T-helper 22 cell (primary cell): ENCODE results near the gene SLF2.
"Not testable (repeated sequence)": the region's sequence is repeated elsewhere in the genome, so short reads cannot be mapped to it uniquely, and the experiment has no call there.

Experiments
- DNase-seq: peaks from one replicate; pipeline ENCODE4 v3.0.0-alpha.2; 2020; ENCODE audit warnings: low read depth

SLF2 gene

DNA sequence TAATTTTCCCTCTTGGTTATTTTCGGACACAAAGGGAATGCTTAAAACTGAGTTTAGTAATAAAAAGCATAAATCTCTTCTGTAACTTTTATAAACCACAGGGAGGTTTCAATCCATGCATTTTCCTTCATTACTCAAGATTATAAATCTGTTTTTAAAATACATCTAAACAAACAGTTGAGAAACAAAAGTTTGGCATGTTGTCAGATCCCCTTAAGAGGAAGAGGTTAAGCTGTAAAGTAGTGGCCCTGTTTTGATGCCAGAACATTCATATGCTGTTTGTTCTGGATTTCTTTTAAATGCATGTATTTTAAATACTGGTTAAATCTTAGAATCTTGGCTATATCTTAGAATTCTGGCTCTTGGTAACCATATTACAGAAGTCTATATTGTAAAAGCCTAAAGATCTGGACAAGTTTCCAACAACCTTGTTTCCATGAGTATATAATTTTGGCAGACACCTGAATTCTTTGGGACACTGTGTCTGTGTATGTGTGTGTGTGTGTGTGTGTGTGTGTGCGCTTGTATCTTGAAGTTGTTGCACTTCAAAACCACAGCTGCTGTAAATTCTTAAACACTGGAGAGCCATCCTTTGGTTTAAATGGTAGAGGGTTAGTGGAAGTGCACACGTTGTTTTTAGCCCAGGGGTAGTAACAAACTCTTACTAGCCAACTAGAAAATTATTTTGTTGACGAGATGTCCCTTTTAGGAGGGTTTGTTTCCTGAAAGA lies 49.8 kb downstream of the SLF2 start:
- DNase-seq, result no peak

DNA sequence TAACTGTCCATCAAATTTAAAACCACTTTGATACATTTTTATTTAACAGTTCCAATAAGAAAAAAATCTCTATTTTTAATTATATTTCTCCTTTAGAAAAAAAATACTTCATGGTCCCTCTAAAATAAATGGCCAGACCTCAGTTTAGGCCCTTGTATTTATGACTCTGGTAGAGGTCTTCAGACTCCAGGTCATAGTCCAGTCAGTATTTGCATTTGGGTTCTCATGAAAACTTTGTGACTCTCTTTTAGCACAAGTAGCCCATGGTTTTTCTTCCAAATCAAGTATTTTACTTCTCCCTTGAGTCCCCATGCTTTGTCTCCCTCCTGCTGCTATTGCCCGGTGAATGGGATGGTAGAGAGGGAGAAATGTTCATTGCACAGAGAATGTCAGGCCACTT lies 51.1 kb downstream of the SLF2 start:
- DNase-seq, result no peak

GRCh38 chr10:100965820-100966219 lies 53.1 kb downstream of the SLF2 start:
- no peak for DNase-seq

GRCh38 chr10:100966887-100967286 lies 54.1 kb downstream of the SLF2 start:
- DNase-seq, result no peak

DNA sequence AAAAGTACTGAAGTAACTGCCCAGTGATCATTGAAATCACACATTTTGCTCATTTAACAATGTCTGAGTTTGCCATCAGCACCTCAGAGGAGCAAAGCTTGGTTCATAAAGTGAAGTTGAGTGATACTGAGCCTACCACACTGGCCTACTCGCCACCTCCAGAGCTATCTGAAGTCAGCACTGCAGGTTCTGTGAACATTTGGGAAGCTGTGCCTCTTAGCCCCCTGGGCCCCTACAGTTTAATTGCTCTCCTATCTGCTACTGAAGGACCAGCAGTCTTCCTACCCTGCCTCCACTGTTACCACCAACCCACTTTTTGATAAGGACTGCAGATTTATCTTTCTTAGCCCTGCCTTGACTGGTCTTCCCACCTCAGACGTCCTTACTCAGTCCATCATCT lies 54.6 kb downstream of the SLF2 start:
- DNase-seq, result no peak

GRCh38 chr10:100968062-100968736 lies 55.4 kb downstream of the SLF2 start:
- no peak for DNase-seq

DNA sequence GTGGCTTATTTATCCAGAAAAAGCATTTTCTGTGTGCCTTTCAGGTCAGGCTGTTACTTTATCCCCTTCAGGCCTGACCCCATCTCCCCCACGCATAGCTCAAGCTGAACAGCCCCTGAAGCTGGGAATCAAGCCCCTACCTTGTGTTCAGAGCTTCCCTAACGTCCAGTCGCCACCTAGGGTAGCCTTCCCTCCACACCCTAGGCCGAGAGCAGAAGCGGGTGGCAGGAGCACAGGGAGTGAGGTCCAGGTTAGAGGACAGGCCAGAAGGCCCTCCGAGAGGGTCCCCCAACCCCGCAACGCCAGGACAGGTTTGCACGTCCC lies 56.1 kb downstream of the SLF2 start:
- no peak for DNase-seq

- no peak for DNase-seq
Observed at GRCh38 chr10:100969187-100970075, 56.7 kb downstream of the SLF2 start, which contains the start of gene SEMA4G. Gene SEMA4G (plus strand): TSS chr10:100969504. CDS start chr10:100972913, 3,409 bp downstream.

GRCh38 chr10:100970076-100970913 lies 57.5 kb downstream of the SLF2 start:
- peak; percentile 12 for DNase-seq

DNA sequence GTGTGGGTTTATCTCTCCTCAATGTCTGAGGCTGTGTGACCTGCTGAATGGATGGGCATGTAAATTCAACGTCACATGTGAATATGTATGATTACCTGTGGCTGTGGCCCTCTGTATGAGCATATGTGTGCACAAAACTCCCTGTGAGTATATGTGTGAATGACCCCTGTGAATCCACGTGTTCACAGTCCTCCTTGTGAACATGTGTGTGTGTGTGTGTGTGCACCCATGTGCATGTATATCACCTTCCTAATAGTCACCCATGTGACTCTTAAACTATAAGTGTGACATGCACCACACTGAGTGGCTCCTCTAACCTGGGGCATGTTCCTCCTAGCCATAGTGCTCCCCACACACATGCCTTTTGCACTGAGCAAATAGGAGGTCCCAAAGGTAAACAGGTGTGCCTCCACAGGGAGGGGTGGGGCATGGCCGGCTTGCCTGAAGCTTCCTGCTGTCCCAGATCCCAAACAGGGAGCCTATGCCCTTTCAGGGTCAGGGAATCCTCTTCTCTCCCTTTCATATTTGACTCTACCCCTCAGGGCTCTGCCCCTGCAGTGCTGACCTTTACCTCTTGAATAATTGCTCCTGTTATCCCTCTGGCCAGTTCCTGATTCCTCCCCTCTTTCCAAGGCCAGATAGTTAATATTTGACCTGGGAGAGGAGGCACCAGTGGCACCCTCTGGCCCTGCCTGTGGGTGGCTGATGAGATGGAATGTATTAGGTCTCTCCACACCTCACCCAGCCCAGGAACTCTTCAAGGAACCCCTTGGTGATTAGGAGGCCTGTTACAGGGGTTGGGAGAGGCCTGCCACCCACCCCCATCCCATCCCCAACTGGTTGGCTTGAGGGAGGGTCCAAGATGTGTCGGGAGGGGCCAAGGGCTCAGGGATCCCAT lies 58.4 kb downstream of the SLF2 start:
- no peak for DNase-seq

DNA sequence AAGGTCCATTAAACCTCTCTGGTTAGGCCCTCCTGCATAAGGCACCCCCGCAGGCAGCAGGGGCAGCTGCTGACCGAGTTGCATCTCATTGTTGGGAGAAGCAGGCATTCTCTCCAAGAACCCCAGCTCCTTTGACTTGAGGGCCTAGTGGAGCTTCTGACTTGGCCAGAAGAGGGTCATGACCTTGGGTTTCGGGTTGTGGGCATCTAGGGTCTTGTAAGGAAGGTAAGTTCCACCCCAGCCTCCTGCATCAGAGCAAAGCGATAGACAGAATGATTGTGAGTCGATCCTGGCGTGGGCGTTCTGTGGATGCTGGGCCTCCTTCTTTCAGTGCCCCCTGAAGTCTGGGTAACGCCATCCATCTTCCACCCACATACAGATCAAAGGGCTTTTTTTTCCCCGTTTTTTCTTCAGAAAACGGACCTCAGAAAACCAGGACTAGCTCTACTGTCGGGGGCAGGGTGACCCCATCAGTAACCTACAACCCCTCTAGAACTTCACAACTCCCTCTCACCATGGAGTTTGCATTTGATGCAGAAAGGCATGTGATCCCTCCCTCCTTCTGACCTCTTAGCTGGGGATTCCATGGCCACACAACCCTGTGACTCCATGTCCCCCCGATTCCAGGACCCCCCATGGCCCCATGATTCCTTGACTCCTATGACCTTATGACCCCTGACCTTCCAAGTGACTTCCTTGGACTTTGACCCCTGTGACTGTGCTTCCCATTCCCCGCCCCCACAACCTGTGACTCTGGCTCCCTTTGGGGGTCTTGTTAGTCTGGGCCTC lies 59.5 kb downstream of the SLF2 start:
- no peak for DNase-seq

DNA sequence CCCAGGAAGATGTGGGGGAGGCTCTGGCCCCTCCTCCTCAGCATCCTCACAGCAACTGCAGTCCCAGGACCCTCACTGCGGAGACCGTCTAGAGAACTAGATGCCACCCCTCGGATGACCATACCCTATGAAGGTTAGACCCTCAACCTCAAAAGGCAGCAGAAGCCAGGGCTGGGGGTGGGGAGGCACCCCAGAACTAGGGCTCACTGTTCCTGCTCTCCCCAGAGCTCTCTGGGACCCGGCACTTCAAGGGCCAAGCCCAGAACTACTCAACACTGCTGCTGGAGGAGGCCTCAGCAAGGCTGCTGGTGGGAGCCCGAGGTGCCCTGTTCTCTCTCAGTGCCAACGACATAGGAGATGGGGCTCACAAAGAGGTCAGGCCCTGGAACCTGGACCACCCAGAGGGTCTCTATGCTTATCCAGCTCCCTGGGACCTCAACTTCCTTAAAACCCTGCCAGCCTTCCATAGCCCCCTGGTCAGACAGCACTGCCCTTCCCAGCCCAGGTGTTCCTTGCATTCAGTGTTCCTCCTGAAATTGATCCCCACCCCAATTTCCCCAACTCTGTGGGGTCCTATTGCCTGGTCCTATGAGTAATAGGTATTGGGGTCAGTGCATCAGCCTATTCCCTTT lies 60.3 kb downstream of the SLF2 start:
- DNase-seq, result no peak

DNA sequence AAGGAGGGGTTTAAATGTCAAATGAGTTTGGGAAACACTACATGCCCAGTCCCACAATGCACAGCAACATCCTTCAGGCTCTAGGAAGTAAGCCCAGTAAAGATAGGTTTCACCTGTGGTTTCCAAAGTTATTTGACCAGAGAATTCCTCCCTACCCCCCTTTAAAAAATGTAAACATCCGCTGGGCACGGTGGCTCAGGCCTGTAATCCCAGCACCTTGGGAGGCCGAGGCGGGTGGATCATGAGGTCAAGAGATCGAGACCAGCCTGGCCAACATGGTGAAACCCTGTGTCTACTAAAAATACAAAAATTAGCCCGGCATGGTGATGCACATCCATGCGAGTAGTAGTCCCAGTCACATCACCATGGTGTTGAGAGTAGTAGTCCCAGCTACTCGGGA lies 62.6 kb downstream of the SLF2 start:
- DNase-seq, result not testable (repeated sequence)

DNA sequence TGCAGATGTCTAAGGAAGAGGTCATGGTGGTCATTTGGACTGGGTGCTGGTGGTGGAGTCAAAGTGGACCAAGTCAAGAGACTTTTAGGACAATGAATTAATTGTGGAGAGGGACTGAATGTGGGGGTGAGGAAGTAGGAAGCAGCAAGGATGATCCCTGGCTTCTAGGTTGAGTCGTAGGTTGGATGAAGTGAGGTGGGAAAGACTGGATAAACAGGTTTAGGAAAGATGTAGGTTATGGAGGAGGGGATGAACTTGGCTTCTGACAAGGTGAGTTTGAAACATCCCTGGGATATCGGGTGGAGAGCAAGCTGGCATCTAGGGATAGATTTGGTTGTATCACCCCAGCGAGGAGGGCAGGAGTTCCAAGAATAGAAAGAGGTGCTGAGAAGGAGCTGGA lies 64.1 kb downstream of the SLF2 start:
- no peak for DNase-seq

DNA sequence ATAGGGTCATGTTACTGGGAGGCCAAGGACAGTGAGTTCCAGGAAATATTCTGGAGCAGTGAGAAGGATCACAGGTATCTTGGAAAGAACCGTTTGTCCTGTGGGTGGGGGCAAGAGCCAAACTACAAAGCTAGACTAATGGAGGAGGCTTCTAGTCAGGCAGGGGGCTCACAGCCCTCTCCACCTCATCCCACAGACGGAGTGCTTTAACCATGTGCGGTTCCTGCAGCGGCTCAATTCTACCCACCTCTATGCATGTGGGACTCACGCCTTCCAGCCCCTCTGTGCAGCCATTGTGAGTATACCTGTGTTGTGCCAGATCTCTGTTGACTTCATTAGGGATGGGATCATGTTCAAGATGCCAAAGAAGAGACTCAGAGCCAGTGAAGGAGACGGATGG lies 64.7 kb downstream of the SLF2 start:
- no peak for DNase-seq

GRCh38 chr10:100978121-100978900 lies 65.5 kb downstream of the SLF2 start:
- no peak for DNase-seq

GRCh38 chr10:100978901-100979195 lies 66.1 kb downstream of the SLF2 start:
- no peak for DNase-seq

DNA sequence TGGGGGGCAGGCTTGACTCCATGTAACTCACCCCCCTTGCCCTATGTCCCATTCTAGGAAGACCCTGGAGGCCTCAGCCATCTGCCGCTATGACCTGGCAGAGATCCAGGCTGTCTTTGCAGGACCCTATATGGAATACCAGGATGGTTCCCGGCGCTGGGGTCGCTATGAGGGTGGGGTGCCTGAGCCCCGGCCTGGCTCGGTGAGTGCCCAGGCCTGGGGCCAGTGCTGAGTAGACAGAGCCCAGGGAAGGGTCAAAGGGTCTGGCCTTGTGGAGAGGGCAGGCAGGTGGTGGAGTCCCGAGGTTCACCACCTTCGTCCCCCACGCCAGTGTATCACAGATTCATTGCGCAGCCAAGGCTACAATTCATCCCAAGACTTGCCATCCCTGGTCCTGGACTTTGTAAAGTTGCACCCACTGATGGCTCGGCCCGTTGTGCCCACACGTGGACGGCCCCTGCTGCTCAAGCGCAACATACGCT lies 67.1 kb downstream of the SLF2 start:
- no peak for DNase-seq

DNA sequence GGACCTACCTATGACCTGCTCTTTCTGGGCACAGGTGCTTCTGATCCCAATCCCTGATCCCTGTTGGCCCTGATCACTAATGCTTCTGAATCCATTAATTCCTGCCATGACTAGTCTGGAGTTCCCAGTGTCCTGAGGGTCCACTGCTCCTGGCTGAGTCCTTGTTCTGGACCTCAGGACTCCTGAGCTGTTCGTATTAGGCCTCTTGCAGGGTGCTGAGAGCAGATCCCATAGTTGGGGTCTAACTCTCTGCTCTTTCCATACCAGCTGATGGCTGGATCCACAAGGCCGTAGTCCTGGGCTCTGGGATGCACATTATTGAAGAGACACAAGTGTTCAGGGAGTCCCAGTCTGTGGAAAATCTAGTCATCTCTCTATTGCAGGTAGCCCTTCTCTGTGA lies 67.5 kb downstream of the SLF2 start:
- DNase-seq, result no peak
